Fibroblast of villous mesenchyme (primary cell): ENCODE data around the gene CGNL1. TPM values are rescaled to one million over a fixed set of nuclear protein-coding genes. Genes with fewer than 3 reads are reported as not detected.

Experiments
- DNase-seq: peaks from one replicate; pipeline ENCODE4 v3.0.0-alpha.2; 2010; ENCODE audit warnings: low read depth
- H3K4me3 ChIP-seq: 2 replicates; pipeline ENCODE4 v1.5.1; 2011; ENCODE audit warnings: low read depth, mild to moderate bottlenecking, low read length
- total RNA-seq: library from RNA; depleted of rRNA; stranded (reverse); fragments of >200 nt; gene quantifications from 2 replicates; pipeline ENCODE4 v1.2.3, GENCODE V29; 2012
- TF ChIP-seq, protein P1 (sequence below): IDR thresholded peaks from 2 replicates; pipeline ENCODE4 v1.5.1; 2012; ENCODE audit warnings: low read depth, mild to moderate bottlenecking, low read length; ENCODE audit not compliant: insufficient read depth

CGNL1 gene
- total RNA-seq, 1 donor = 0.43 TPM

DNA sequence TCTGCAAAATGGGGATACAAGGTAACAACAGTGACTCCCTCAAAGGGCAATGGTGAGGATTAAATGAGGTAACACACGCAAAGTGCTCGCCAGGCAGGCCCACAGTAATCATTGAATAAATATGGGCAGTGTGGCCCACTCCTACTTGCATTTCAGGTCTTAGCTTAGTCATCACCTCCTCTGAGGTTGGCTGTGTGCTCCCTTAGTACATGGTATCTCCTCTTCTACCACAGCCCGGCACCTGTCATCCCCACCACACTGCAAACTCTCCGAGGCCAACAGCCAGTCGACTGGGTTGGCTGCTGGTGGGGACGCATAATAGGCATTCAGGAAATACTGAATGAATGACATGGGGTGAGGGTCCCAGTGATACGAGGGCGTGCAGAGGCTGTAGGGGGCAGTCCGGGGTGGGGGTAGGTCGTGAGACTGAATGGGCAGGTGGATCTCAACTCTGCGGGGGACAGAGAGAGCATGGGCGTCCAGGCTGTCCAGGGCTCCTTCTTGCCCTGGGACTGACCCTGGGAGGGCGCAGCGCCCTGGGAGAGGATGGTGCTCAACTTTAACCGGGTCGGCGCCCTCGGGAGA, 215.0 kb downstream of the CGNL1 start:
- no peak for DNase-seq
- TF ChIP-seq, protein P1, sequence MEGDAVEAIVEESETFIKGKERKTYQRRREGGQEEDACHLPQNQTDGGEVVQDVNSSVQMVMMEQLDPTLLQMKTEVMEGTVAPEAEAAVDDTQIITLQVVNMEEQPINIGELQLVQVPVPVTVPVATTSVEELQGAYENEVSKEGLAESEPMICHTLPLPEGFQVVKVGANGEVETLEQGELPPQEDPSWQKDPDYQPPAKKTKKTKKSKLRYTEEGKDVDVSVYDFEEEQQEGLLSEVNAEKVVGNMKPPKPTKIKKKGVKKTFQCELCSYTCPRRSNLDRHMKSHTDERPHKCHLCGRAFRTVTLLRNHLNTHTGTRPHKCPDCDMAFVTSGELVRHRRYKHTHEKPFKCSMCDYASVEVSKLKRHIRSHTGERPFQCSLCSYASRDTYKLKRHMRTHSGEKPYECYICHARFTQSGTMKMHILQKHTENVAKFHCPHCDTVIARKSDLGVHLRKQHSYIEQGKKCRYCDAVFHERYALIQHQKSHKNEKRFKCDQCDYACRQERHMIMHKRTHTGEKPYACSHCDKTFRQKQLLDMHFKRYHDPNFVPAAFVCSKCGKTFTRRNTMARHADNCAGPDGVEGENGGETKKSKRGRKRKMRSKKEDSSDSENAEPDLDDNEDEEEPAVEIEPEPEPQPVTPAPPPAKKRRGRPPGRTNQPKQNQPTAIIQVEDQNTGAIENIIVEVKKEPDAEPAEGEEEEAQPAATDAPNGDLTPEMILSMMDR = no peak
- H3K4me3 ChIP-seq = peak overlapping the region; percentile 46

DNA sequence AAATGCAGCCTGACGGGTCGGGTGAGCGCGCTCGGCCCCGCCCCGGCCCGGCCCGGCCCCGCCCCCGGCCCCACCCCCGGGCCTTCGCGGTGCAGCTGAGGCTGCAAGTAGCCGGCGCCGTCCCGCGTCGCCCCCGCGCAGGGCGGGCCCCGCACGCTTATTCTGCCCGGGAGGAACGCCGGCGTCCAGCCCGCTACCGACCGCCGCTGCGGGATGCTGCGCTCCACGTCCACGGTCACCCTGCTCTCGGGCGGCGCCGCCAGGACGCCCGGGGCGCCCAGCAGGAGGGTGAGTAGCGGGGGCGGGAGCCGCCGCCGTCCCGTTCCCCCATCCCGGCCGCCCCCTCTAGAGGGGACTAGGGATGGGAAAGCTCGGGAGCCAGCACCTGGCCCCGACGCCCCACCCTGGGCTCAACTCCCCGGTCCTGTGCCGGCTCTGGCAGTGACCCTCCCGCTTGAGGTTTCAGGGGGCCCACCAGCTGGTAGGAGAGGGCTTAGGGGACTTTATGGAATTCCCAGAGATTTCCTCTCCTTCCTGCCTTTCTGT, 215.6 kb downstream of the CGNL1 start, which contains the start of gene MYZAP:
Gene MYZAP, plus strand, starts transcription at position 83 of the 546 bp plus-strand sequence. Its CDS starts 131 bp downstream, at position 214.
- peak within 1 kb of the TSS; percentile 46 for H3K4me3 ChIP-seq
- TF ChIP-seq, protein P1 = no peak
- peak; percentile 10 for DNase-seq

DNA sequence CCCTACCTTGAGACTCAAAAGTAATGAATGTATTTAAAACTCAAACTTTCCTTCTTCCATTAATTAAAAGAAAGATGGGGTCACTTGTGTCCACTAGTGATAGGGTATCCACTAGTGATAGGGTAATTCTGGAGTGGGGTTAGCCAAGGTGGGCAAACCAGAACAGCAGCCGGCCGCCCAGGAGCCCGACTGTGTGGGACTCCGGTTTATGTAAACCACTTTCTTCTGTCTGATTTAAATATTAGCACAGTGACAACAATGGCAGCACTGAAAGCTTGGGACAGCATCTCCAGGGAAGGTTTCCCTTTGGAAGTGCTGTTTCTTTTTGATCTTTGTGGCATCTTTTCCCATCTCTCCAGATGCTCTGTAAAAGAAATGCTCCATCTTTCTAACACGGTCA, 216.1 kb downstream of the CGNL1 start:
- H3K4me3 ChIP-seq = peak overlapping the region; percentile 46
- DNase-seq = no peak
- TF ChIP-seq, protein P1 = no peak

DNA sequence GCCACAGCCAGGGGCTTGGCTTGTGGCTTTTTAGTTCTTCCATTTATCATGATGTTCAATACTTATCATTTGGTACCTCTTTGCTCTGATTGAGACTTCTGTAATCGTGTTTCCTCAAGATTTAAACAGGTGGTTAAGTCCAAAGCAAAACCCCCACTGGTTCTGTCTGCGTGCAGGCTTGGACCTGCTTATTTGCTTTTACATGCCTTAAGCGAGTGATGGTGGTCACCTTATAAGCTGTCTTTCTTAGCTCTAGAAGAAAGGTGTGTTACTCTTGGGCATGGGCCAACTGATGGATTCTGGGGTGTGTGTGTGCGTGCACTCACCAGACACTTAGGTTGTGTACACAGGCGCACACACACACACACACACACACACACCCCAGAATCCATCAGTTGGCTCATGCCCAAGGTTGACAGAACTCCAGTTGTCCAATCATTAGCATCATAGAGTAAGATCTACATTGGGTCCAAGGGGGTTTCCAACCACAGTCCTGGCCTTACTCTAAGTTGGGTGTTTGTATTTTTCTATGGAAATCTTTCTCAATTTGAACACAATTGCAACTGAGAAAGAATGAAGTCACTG, 216.6 kb downstream of the CGNL1 start:
- no peak for DNase-seq
- TF ChIP-seq, protein P1 = no peak
- no peak overlapping the region for H3K4me3 ChIP-seq

DNA sequence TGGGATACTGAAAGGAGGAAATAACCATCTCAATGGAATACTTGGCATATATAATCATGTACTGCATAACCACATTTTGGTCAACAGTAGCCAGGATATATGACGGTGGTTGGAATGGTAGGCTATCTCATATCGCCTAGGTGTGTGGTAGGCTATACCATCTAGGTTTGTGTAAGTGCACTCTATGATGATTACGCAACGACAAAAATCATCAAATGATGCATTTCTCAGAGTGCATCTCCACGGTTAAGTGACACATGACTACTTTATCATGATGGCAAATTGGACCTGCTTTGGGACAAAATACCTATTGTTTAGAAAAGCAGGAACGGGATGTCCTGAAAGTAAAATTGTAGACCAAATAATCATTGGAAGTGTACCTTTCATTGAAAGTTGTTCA, 218.2 kb downstream of the CGNL1 start:
- no peak for DNase-seq
- TF ChIP-seq, protein P1 = no peak

DNA sequence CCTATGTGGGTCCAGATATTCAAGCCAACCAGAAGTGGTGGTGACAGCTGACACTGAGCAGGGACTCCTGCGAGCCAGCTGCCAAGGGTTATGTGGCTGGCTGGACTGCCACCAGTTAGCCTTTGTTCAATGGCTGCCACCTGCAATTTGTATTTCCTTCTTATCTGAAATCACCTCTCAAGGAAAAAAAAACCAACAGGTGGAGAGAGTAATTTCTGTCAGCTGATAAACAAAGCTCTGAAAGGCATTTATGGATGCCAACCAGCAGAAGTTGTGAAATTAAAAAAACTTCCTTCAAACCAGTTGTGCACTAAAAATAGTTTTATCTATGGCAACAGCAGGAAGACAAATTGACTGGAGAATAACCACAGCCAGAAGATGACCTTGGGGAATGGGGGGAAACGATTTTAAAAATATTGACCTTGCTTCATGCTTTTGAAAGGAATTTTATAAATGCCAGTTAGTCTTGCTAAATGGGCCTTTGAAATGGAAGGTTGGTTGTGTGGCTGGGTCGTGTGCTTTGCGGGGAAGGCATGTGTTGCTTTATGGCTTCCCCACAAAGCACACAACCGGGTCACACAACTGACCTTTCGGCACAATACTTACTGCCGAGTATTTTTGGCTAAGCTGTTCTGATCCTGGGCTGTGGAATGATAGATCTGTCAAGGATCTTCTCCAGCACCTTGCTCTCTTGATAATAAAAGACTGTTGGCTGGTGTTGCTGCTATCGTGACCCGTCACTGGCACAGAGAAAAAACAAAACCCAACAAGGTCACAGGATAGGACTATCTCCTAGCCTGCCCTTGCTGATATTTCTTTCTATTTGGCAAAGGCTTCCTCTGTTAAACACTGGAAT, 218.9 kb downstream of the CGNL1 start:
- H3K4me3 ChIP-seq = no peak overlapping the region
- TF ChIP-seq, protein P1 = no peak
- DNase-seq = no peak

More for the DNA sequence above, 218.2 kb downstream of the CGNL1 start:
- no peak overlapping the region for H3K4me3 ChIP-seq
